CD4-positive, alpha-beta T cell treated with Interleukin-4 for 1 hour (primary cell): ENCODE results near the gene PON3.
A peak's percentile ranks its signal among the peaks of the same experiment; 100 is the strongest.

Source experiments
- DNase-seq, 2 donors: peaks; one replicate each; pipeline ENCODE4 v3.0.0-alpha.2; 2020 to 2022

Gene PON3

GRCh38 chr7:95338832-95339231 lies 57.3 kb downstream of the PON3 start:
- DNase-seq: no peak

DNA sequence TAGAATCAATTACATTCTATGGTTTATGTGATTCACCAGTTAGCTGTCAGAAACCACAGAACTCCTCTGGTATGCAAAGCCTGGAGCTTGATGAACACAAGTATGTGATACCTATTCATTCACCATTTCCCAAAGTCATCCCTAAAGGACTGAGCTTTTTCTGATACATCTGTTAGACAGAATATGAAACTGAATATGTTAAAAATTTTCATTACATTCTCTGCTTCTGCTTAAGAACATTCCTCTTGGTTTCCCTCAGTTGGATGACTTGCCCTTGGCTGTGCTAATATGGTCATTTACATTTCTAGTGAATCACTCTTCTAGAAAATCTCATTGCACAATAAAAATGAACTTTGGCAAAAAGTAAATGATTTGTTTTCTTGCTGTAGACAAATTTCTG lies 61.1 kb downstream of the PON3 start:
- no peak for DNase-seq

DNA sequence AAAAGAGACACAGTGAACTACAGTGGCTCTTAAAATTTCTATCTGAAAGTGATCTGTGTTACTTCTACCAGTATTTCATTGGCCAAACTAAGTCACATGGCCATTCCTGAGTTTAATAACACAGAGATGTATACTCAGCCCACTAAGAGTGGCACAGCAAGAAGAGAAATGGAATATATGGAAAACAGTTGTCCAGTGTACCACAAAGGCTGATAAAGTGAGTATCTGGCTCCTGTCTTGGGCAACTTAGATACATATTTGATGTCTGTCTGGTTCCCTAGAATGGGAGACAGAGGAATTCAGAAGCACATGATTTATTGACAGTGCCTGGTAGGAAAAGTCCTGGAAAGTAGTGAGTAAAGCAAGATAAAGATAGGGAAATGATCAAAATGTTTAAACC lies 61.7 kb downstream of the PON3 start:
- no peak for DNase-seq

GRCh38 chr7:95330961-95331337 lies 65.2 kb downstream of the PON3 start:
- DNase-seq: peak in 1 of 2 donors; percentile 6

- DNase-seq: peak in 1 of 2 donors; percentile 53
These were observed 65.8 kb downstream of the PON3 start for GRCh38 chr7:95330204-95330960.

DNA sequence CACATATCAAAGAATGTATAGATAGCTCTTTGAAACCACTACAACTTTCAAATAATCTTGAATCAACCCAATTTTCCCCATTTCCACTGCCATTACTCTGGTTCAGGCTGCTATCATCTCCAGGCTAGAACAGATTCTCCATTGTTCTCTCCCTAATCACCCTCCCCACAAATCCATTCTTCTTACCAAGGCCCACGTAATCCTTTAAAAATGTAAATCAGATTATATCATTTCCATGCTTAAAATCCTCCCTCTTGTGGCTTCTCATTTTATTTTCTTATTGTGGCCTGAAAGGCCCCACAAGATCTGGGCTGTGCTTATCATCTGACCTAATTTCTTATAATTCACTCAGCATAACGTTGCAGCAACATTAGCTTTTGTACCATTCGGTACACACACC lies 68.8 kb downstream of the PON3 start:
- DNase-seq: no peak

DNA sequence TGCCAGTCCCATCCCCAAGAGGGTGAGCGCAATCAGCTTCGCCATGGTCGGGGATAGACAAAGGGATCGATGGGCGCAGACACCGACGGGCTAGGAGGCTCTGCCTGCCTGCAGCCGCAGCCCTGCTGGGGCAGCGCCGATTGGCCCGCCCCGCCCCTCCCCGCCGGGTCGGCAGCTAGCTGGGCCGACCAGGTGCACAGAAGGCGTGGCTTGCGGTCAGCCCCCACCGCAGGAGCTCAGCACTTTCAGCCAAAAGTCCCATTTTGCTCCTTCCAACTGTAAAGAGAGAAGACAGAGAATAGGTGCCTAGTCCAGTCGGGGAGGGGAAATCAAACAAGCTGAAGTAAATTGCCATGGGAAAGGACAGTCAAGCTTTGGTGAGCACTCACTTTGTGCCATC lies 71.7 kb downstream of the PON3 start, which contains the start of gene PON1:
PON1 (minus strand) TSS at position 102 of the 400 bp plus-strand sequence; CDS start at position 45, 57 bp downstream.
- DNase-seq: peak in 1 of 2 donors; percentile 45

- DNase-seq: no peak
These were observed 72.6 kb downstream of the PON3 start for GRCh38 chr7:95323410-95324129.

DNA sequence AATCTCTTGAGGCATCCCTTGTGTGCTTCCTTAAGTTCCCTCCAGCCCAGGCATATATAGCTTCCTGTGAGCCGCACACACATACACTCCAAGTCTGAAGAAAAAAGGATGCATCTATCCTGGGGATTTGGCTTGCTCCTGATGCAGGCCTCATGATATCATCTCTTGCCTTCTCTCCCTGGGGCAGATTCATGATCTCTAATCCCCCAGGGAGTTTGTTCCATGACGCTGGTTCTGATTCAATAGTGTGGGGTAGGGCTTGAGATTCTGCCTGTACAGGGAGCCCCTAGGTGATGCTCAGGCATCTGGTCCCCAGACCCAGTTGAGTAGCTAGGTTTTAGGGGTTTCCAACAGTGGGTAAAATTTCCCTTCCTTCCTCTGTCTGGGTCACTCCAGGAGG lies 73.3 kb downstream of the PON3 start:
- DNase-seq: no peak

DNA sequence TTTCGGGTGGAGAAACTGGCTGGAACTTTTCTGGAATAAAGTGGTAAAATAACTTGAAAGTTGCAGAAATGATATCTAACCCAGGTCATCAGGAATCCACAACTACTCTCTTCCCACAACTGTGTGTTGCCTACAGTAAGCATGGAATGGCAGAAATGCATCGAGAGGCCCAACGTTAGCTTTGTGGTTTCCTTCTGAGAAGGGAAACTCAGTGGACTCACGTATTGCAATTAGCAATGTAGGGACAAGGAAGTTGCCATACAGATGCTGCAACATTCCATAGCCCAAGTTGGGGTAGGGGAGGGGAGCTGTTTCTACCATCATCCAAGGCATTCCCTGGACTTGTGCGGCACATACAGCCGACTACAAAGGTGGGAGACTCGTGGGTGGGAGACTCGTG lies 73.8 kb downstream of the PON3 start:
- no peak for DNase-seq

- DNase-seq: no peak
These were observed 74.5 kb downstream of the PON3 start for GRCh38 chr7:95321720-95322119.

- no peak for DNase-seq
These were observed 75.5 kb downstream of the PON3 start for GRCh38 chr7:95320651-95321050.

GRCh38 chr7:95319570-95319969 lies 76.6 kb downstream of the PON3 start:
- DNase-seq: no peak

DNA sequence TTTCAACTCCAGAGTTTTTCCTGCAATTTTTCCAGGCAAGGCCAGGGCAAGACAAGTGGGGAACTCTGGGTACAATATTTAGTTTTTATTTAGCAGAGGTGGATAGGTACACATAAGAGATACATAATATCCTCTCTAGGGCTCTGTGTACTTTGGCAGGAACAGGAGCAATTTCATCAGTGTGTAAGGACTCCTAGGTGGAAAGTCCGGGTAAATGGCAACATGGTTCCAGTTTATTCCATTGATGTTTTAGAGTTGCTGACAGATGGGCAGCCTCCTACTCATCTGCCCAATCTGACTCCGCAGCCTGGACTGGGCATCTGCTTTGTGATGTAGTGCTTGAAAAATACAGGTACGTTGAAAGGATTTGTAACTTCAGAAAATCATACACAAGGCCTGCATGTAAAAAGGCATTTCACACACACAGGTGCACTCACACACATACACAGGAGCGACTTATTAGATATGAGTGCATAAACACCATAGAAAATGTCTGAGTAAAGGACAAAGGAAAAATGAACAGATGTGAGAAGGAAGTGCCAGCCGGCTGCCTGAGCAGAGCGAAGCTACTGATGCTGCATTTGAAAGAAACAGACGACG lies 77.6 kb downstream of the PON3 start:
- no peak for DNase-seq

DNA sequence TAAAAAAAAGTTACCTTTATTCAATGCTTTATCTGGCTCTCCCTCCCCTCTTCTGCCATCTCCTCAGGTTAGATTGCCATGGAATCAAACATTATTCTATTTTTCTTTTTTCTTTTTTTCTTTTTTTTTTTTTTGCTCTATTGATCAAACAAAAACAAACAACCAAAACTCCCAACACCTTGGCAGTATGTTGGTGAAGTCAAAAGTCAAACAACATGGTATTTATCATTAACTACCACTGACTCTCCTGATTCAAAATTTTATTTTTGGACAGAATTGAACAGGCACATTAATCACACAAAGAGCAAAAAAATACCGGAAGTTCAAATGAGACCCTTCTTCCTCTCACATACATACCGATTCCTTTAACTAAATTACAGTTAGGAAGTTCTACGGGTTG lies 78.2 kb downstream of the PON3 start:
- no peak for DNase-seq

- no peak for DNase-seq
These were observed 78.6 kb downstream of the PON3 start for GRCh38 chr7:95317546-95317945.

- DNase-seq: no peak
These were observed 79.6 kb downstream of the PON3 start for GRCh38 chr7:95316588-95316987.

DNA sequence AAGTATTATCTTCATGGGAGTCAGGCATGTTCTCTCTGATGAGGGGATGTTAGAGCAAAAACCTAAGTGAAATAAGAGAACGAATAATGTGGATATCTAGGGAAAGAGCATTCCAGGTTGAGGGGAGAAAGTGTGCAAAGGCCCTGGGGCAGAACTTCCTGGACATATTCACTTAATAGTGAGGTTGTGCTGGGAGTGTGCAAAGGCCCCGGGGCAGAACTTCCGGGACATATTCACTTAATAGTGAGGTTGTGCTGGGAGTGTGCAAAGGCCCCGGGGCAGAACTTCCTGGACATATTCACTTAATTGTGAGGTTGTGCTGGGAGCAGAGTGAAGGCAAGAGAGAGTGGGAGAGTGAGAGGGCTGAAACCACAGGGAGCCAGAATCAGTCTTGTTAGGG lies 83.6 kb downstream of the PON3 start:
- DNase-seq: no peak

GRCh38 chr7:95311389-95311788 lies 84.8 kb downstream of the PON3 start:
- DNase-seq: no peak

GRCh38 chr7:95309951-95310350 lies 86.2 kb downstream of the PON3 start:
- DNase-seq: no peak
